ENCODE results near the gene EPYC. TPM values are rescaled to one million over a fixed set of nuclear protein-coding genes. Genes with fewer than 3 reads are reported as not detected.
"Not testable (repeated sequence)": the region's sequence is repeated elsewhere in the genome, so short reads cannot be mapped to it uniquely, and the experiment has no call there.

The EPYC gene
- total RNA-seq, 1 donor from 2014 or later = not detected

DNA sequence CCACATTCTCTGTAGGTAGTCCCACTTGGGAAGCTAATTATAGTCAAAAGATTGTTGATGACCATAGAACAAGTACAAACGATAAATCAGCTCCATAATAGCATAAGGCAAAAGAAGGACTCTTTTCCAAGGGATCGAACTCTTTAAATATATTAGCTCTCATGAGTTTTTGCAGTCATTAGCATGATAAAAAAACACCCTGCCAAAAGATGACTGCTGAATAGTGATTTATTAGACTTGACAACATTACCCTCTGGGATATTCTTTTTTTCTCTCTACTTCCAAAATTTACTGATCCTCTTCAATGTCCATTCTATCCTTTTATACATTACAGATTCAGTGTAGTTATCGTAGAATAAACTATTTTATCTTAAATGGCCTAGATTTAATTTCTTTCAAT is 14.2 kb downstream of the EPYC start:
- TF ChIP-seq, protein P1, sequence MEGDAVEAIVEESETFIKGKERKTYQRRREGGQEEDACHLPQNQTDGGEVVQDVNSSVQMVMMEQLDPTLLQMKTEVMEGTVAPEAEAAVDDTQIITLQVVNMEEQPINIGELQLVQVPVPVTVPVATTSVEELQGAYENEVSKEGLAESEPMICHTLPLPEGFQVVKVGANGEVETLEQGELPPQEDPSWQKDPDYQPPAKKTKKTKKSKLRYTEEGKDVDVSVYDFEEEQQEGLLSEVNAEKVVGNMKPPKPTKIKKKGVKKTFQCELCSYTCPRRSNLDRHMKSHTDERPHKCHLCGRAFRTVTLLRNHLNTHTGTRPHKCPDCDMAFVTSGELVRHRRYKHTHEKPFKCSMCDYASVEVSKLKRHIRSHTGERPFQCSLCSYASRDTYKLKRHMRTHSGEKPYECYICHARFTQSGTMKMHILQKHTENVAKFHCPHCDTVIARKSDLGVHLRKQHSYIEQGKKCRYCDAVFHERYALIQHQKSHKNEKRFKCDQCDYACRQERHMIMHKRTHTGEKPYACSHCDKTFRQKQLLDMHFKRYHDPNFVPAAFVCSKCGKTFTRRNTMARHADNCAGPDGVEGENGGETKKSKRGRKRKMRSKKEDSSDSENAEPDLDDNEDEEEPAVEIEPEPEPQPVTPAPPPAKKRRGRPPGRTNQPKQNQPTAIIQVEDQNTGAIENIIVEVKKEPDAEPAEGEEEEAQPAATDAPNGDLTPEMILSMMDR (IDR thresholded peaks at IDR 0.05) = no peak
- no peak overlapping the region for H3K4me3 ChIP-seq
- no peaks in the 10 kb centered on the region for H3K4me1 ChIP-seq
- H3K27me3 ChIP-seq (ENCODE audit: low read depth) = no peaks in the 10 kb centered on the region
- no peak overlapping the region for H3K27ac ChIP-seq
- H3K9me3 ChIP-seq = no peaks in the 10 kb centered on the region
- intact Hi-C loops (cut with DNase I) = no loop called here
- no peaks in the 10 kb centered on the region for H3K36me3 ChIP-seq
- ATAC-seq (no peak), DNase-seq (no peak)

DNA sequence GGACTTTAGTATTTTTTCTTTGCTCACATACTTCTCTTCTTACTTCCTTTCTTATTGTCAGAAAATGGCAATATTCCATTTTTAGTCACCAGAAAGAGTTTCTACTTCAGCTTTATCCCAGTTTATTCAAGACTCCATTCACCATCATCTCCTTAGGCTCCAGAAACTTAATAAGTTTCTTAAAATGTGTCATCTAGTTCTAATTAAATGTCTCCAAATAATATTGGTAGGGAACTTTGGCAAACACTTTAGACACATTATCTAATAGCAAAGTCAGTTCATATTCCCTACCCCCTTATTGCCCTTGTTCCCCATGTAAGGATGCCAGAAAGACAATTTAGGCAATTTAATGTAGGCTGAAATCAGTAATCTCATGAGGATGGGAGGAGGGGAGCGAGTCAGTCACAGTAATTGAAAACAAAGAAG is 15.1 kb downstream of the EPYC start:
- intact Hi-C loops (cut with DNase I) = no loop called here
- Histone ChIP-seq H3K27ac (no peak overlapping the region), H3K4me1 (no peaks in the 10 kb centered on the region), H3K9me3 (no peaks in the 10 kb centered on the region), H3K36me3 (no peaks in the 10 kb centered on the region), H3K4me3 (no peak overlapping the region), H3K27me3 (ENCODE audit: low read depth) (no peaks in the 10 kb centered on the region)
- TF ChIP-seq, protein P1 (IDR thresholded peaks at IDR 0.05) = no peak
- ATAC-seq = no peak
- no peak for DNase-seq

DNA sequence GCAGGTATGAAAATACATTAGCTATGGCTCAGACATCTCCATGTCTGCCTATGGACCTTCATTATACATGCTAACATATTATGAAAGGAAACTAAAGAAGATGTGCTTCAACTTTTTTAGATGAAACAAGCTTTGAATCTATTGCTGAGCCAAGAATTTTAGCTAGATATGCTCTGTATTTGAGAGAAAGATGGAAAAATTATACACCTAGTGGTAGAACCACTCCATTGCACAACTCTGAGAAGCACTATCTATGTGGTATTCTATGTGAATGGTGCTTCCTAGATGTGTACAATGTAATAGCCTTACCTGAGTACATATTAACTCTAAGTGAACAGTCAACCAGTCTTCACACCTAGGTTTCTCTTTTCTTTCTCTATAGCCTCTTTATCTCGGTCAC is 17.3 kb downstream of the EPYC start:
- Histone ChIP-seq H3K4me3 (no peak overlapping the region), H3K27me3 (ENCODE audit: low read depth) (no peaks in the 10 kb centered on the region), H3K9me3 (no peaks in the 10 kb centered on the region), H3K27ac (no peak overlapping the region), H3K36me3 (no peaks in the 10 kb centered on the region), H3K4me1 (no peaks in the 10 kb centered on the region)
- DNase-seq (no peak), ATAC-seq (no peak)
- TF ChIP-seq, protein P1 (IDR thresholded peaks at IDR 0.05) = no peak
- intact Hi-C loops (cut with DNase I) = no loop called here

DNA sequence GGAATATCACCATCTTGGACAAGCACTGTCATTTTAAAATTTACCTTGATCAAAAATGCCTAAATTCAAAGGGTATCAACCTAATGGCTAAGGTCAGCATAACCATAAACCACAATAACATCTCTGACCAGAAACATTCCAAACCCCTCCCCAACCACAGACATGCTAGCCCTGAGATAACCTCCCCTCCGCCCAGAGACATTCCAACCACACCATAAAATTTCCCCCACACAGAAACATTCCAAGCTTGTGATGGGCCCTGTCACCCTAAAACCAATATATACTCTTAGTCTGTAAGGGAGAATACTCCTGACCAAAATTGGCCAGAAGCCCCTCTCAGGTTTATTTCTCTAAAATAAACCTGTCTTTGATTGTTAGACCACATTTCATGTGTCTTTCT is 17.7 kb downstream of the EPYC start:
- no peak for DNase-seq
- ATAC-seq = no peak
- Histone ChIP-seq H3K4me3 (no peak overlapping the region), H3K36me3 (no peaks in the 10 kb centered on the region), H3K27me3 (ENCODE audit: low read depth) (no peaks in the 10 kb centered on the region), H3K9me3 (no peaks in the 10 kb centered on the region), H3K4me1 (no peaks in the 10 kb centered on the region), H3K27ac (no peak overlapping the region)
- TF ChIP-seq, protein P1 (IDR thresholded peaks at IDR 0.05) = no peak
- intact Hi-C loops (cut with DNase I) = no loop called here

DNA sequence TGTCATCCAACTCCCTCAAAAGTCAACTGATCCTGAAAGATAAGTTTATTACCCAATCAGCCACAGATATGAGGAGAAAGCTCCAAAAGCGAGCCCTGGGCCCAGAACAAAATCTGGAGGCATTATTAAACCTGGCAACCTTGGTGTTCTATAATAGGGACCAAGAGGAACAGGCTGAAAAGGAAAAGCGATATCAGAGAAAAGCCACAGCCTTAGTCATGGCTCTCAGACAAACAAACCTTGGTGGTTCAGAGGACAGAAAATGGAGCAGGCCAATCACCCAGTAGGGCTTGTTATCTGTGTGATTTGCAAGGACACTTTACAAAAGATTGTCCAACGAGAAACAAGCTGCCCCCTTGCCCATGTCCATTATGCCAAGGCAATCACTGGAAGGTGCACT is 19.4 kb downstream of the EPYC start:
- intact Hi-C loops (cut with DNase I); ATAC-seq; H3K4me1 ChIP-seq; H3K9me3 ChIP-seq; DNase-seq; H3K4me3 ChIP-seq; H3K36me3 ChIP-seq; H3K27ac ChIP-seq; H3K27me3 ChIP-seq (ENCODE audit: low read depth): not testable (repeated sequence)

DNA sequence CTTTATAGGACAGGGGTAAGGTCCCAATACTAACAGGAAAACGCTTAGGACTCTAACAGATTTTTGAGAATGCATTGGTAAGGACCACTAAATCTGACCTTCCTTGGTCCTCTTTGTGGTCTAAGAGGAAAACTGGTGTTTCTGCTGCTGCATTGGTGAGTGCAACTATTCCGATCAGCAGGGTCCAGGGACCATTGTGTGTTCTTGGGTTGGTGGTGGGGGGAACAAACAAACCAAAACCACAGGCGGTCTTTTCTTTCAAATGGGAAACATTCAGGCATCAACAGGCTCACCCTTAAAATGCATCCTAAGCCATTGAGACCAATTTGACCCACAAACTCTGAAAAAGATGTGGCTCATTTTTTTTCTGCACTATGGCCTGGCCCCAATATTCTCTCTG is 20.7 kb downstream of the EPYC start:
- no peaks in the 10 kb centered on the region for H3K4me1 ChIP-seq
- intact Hi-C loops (cut with DNase I) = no loop called here
- H3K36me3 ChIP-seq = no peaks in the 10 kb centered on the region
- no peak overlapping the region for H3K4me3 ChIP-seq
- no peaks in the 10 kb centered on the region for H3K9me3 ChIP-seq
- no peak overlapping the region for H3K27ac ChIP-seq
- ATAC-seq = no peak
- DNase-seq = no peak
- TF ChIP-seq, protein P1 (IDR thresholded peaks at IDR 0.05) = no peak
- H3K27me3 ChIP-seq (ENCODE audit: low read depth) = no peaks in the 10 kb centered on the region

Data from lower lobe of right lung (tissue), 2 donors.